ENCODE measurements around the gene ATG4B.

The ATG4B gene

DNA sequence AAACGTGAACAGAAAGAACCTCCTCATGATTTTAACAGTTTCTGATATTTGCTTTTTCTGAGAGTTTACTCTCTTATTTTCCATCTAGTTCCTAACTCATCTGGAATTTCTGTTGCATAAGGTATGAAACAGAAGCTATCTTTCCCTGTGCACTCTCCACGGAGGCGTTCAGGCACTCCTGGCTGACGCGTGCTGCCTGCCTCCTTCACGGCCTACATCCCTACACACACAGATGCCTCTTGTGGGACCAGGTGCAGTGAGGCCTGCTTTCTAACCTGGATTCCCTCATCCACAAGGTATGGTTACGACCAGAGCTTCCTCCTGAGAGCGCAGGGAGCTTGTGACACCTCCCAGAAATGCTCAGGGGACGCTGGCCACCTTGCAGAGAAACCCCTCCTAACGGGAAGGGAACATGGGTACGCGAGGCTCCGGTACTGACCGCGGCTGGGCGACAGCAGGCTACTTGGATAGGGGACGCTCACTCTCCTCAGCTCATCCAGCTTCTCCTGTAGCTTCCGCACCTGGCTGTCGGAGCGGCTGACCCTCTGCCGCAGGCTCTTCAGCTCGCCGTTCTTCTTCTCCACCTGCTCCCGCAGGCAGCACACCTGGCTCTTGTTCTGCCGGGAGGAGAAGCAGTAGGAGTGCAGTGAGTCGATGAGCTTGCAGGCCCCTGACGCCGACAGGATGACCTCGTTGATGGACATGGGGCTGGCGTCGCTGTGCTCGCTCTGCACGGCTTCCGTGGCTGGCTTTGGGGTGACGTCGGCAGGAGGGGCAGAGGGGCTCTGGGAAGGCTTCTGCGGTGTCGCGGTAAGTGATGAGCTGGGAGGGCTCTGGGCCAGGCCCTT lies 4.8 kb upstream of the ATG4B start:
- Histone ChIP-seq H3K36me3 (ENCODE audit: insufficient read depth, low read length) (peaks cover 39% of the 10 kb centered on the region), H3K79me2 (ENCODE audit: insufficient read depth, low read length) (peaks cover 18% of the 10 kb centered on the region), H3K4me3 (ENCODE audit: low read depth, low read length, poor library complexity, severe bottlenecking) (no peak overlapping the region), H4K20me1 (ENCODE audit: insufficient read depth, low read length) (no peaks in the 10 kb centered on the region), H3K4me2 (ENCODE audit: low read length) (no peak overlapping the region), H3K9ac (ENCODE audit: low read length) (no peak overlapping the region), H3K27ac (ENCODE audit: low read depth, low read length, poor library complexity, severe bottlenecking) (no peak overlapping the region), H3F3A (ENCODE audit: insufficient read depth, low read length) (no peaks in the 10 kb centered on the region), H3K9me3 (ENCODE audit: low read length) (no peaks in the 10 kb centered on the region), H3K9me2 (ENCODE audit: low read depth, low read length) (no peaks in the 10 kb centered on the region), H3K27me3 (ENCODE audit: insufficient read depth, low read length) (no peaks in the 10 kb centered on the region), H3K4me1 (ENCODE audit: insufficient read depth, low read length, severe bottlenecking) (peaks cover 24% of the 10 kb centered on the region), H2AFZ (ENCODE audit: low read length) (no peak overlapping the region)
- TF ChIP-seq, protein P1, sequence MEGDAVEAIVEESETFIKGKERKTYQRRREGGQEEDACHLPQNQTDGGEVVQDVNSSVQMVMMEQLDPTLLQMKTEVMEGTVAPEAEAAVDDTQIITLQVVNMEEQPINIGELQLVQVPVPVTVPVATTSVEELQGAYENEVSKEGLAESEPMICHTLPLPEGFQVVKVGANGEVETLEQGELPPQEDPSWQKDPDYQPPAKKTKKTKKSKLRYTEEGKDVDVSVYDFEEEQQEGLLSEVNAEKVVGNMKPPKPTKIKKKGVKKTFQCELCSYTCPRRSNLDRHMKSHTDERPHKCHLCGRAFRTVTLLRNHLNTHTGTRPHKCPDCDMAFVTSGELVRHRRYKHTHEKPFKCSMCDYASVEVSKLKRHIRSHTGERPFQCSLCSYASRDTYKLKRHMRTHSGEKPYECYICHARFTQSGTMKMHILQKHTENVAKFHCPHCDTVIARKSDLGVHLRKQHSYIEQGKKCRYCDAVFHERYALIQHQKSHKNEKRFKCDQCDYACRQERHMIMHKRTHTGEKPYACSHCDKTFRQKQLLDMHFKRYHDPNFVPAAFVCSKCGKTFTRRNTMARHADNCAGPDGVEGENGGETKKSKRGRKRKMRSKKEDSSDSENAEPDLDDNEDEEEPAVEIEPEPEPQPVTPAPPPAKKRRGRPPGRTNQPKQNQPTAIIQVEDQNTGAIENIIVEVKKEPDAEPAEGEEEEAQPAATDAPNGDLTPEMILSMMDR (IDR thresholded peaks at IDR 0.05; ENCODE audit: low read length): no peak
- TF ChIP-seq EZH2 (IDR thresholded peaks at IDR 0.05; ENCODE audit: borderline replicate concordance, low read length): no peak

DNA sequence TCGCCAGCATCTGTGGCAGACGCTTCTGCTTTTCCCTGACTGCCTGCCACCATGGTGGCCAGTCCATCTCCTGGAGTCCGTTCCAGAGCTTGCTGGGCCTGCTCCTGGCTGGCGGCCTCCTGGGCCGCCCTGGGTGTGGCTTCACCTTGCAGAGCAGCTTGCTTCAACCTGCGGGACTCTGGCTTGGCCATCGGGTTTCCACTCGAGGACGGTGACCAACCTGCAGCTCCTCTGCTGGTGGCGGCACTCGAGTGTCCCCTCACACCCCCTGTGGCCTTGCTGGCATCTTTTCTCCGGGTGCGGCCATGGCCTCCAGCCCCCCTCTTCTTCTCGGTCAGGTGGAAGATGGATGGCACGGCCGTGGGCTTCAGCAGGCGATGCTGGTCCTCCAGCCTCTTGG lies 3.9 kb upstream of the ATG4B start:
- no peak overlapping the region for H3K4me2 ChIP-seq (ENCODE audit: low read length)
- TF ChIP-seq EZH2 (IDR thresholded peaks at IDR 0.05; ENCODE audit: borderline replicate concordance, low read length): no peak
- TF ChIP-seq, protein P1 (IDR thresholded peaks at IDR 0.05; ENCODE audit: low read length): no peak
- H3K27ac ChIP-seq (ENCODE audit: low read depth, low read length, poor library complexity, severe bottlenecking): no peak overlapping the region
- no peaks in the 10 kb centered on the region for H3K9me3 ChIP-seq (ENCODE audit: low read length)
- H2AFZ ChIP-seq (ENCODE audit: low read length): no peak overlapping the region
- peaks cover 26% of the 10 kb centered on the region for H3K79me2 ChIP-seq (ENCODE audit: insufficient read depth, low read length)
- no peaks in the 10 kb centered on the region for H3K27me3 ChIP-seq (ENCODE audit: insufficient read depth, low read length)
- no peak overlapping the region for H3K9ac ChIP-seq (ENCODE audit: low read length)
- H3K4me1 ChIP-seq (ENCODE audit: insufficient read depth, low read length, severe bottlenecking): peaks cover 28% of the 10 kb centered on the region
- H3K9me2 ChIP-seq (ENCODE audit: low read depth, low read length): no peaks in the 10 kb centered on the region
- H3F3A ChIP-seq (ENCODE audit: insufficient read depth, low read length): no peaks in the 10 kb centered on the region
- H3K4me3 ChIP-seq (ENCODE audit: low read depth, low read length, poor library complexity, severe bottlenecking): no peak overlapping the region
- H4K20me1 ChIP-seq (ENCODE audit: insufficient read depth, low read length): no peaks in the 10 kb centered on the region
- H3K36me3 ChIP-seq (ENCODE audit: insufficient read depth, low read length): peaks cover 39% of the 10 kb centered on the region

DNA sequence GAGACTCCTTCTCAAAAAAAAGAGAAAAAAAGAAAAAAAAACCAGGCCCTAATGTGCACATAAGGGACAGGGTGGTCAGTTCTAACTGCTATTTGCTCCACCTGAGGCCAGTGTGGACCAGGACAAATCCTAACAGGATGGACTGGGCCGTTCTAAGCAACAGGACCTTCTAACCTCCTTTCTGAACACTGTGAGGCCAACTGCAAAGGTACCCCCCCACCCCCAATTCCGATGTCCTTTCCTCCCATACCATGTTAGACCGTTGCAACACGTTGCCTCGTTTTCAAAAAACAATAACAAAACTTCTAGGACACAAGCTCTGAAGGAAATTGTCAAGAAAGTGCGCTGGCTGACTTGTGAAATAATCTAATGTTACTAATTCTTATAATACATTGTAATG lies 1.7 kb upstream of the ATG4B start:
- Histone ChIP-seq H3K4me2 (ENCODE audit: low read length) (peak overlapping the region; percentile 85), H3K9me3 (ENCODE audit: low read length) (peaks cover 15% of the 10 kb centered on the region), H3K27me3 (ENCODE audit: insufficient read depth, low read length) (no peaks in the 10 kb centered on the region), H3K27ac (ENCODE audit: low read depth, low read length, poor library complexity, severe bottlenecking) (no peak overlapping the region), H3K79me2 (ENCODE audit: insufficient read depth, low read length) (peaks cover 46% of the 10 kb centered on the region), H3K36me3 (ENCODE audit: insufficient read depth, low read length) (peaks cover 55% of the 10 kb centered on the region), H2AFZ (ENCODE audit: low read length) (no peak overlapping the region), H3F3A (ENCODE audit: insufficient read depth, low read length) (no peaks in the 10 kb centered on the region), H3K9ac (ENCODE audit: low read length) (peak overlapping the region; percentile 72), H4K20me1 (ENCODE audit: insufficient read depth, low read length) (no peaks in the 10 kb centered on the region), H3K9me2 (ENCODE audit: low read depth, low read length) (no peaks in the 10 kb centered on the region), H3K4me3 (ENCODE audit: low read depth, low read length, poor library complexity, severe bottlenecking) (peak overlapping the region; percentile 72), H3K4me1 (ENCODE audit: insufficient read depth, low read length, severe bottlenecking) (peaks cover 23% of the 10 kb centered on the region)
- TF ChIP-seq, protein P1 (IDR thresholded peaks at IDR 0.05; ENCODE audit: low read length): no peak
- TF ChIP-seq EZH2 (IDR thresholded peaks at IDR 0.05; ENCODE audit: borderline replicate concordance, low read length): no peak
